ENCODE measurements around the gene PARP8. TPM values are rescaled to one million over a fixed set of nuclear protein-coding genes. Genes with fewer than 3 reads are reported as not detected.
"Not testable (repeated sequence)": the region's sequence is repeated elsewhere in the genome, so short reads cannot be mapped to it uniquely, and the experiment has no call there.

PARP8 gene
- polyA plus RNA-seq, 1 donor (not counting 4 experiments of a cell fraction or from before 2014, with no cell fraction given), result 29.1 TPM

- Histone ChIP-seq H3K4me1 (ENCODE audit: control insufficient read depth, extremely low read depth, insufficient read depth, low read length) (peaks cover 6% of the 10 kb centered on the region), H3K9ac (ENCODE audit: control insufficient read depth, extremely low read depth, insufficient read depth, low read length) (peak overlapping the region; percentile 94), H3K9me3 (ENCODE audit: control insufficient read depth, low read depth, low read length) (no peaks in the 10 kb centered on the region), H3K36me3 (ENCODE audit: control insufficient read depth in 2 of 2, extremely low read depth in 1 of 2, insufficient read depth in 2 of 2, low read length in 2 of 2) (no peaks in the 10 kb centered on the region), H3K4me3 (ENCODE audit: control insufficient read depth in 2 of 3, extremely low read depth in 1 of 3, insufficient read depth in 2 of 3, low read depth in 1 of 3, low read length in 3 of 3) (peak overlapping the region; percentile 85 to 88 (median 88)), H3K27ac (ENCODE audit: control insufficient read depth, insufficient read depth, low read length) (peak overlapping the region; percentile 97), H4K20me1 (ENCODE audit: control insufficient read depth, extremely low read depth, insufficient read depth, low read length) (no peaks in the 10 kb centered on the region), H2AFZ (ENCODE audit: control insufficient read depth, low read length) (peak overlapping the region; percentile 81), H3K79me2 (ENCODE audit: control insufficient read depth, insufficient read depth, low read length) (peaks cover 47% of the 10 kb centered on the region), H3K27me3 (ENCODE audit: control insufficient read depth, extremely low read depth, insufficient read depth, low read length) (no peaks in the 10 kb centered on the region), H3K4me2 (ENCODE audit: control insufficient read depth, extremely low read depth, insufficient read depth, low read depth, low read length) (peak overlapping the region; percentile 86), H3K9me1 (ENCODE audit: control insufficient read depth, extremely low read depth, insufficient read depth, low read length) (no peaks in the 10 kb centered on the region)
- no peak for TF ChIP-seq CTCF (optimal IDR thresholded peaks at IDR 0.05 in 1 of 3, IDR thresholded peaks at IDR 0.05 in 1 of 3, conservative IDR thresholded peaks at IDR 0.05 in 1 of 3; ENCODE audit: extremely low read depth in 1 of 3, insufficient read depth in 2 of 3, low read length in 3 of 3)
- no peak for DNase-seq (ENCODE audit: low read depth, low spot score)
- FAIRE-seq, result no peak
- dilution Hi-C loops (cut with MboI; ENCODE audit: extremely low pct_ligation_motif_present, low sequenced_read_pairs), result no loop called here
Observed at GRCh38 chr5:50667653-50668595, 1.5 kb downstream of the PARP8 start.

- H3K27ac ChIP-seq (ENCODE audit: control insufficient read depth, insufficient read depth, low read length), result peak overlapping the region; percentile 97
- H3K27me3 ChIP-seq (ENCODE audit: control insufficient read depth, extremely low read depth, insufficient read depth, low read length); DNase-seq (ENCODE audit: low read depth, low spot score); H3K36me3 ChIP-seq (ENCODE audit: control insufficient read depth in 2 of 2, extremely low read depth in 1 of 2, insufficient read depth in 2 of 2, low read length in 2 of 2); H3K9me3 ChIP-seq (ENCODE audit: control insufficient read depth, low read depth, low read length); dilution Hi-C loops (cut with MboI; ENCODE audit: extremely low pct_ligation_motif_present, low sequenced_read_pairs); H2AFZ ChIP-seq (ENCODE audit: control insufficient read depth, low read length); FAIRE-seq; H4K20me1 ChIP-seq (ENCODE audit: control insufficient read depth, extremely low read depth, insufficient read depth, low read length); H3K9me1 ChIP-seq (ENCODE audit: control insufficient read depth, extremely low read depth, insufficient read depth, low read length); H3K4me1 ChIP-seq (ENCODE audit: control insufficient read depth, extremely low read depth, insufficient read depth, low read length): not testable (repeated sequence)
- H3K79me2 ChIP-seq (ENCODE audit: control insufficient read depth, insufficient read depth, low read length), result peaks cover 51% of the 10 kb centered on the region
- H3K4me3 ChIP-seq (ENCODE audit: control insufficient read depth in 2 of 3, extremely low read depth in 1 of 3, insufficient read depth in 2 of 3, low read depth in 1 of 3, low read length in 3 of 3), result peak overlapping the region; percentile 85 to 88 (median 88)
- H3K9ac ChIP-seq (ENCODE audit: control insufficient read depth, extremely low read depth, insufficient read depth, low read length), result peak overlapping the region; percentile 94
- H3K4me2 ChIP-seq (ENCODE audit: control insufficient read depth, extremely low read depth, insufficient read depth, low read depth, low read length), result peak overlapping the region; percentile 86
Observed at GRCh38 chr5:50668636-50669035, 2.2 kb downstream of the PARP8 start.
